Measurements from ENCODE around the gene NFE2L3.

Gene NFE2L3

GRCh38 chr7:26153241-26153822, 1.3 kb downstream of the NFE2L3 start:
- H3K4me3 ChIP-seq (ENCODE audit: low read depth, low read length) = 0 out of 2 replicates have a peak overlapping the region, but pooled peaks have one; percentile 23
- TF ChIP-seq, protein P1, sequence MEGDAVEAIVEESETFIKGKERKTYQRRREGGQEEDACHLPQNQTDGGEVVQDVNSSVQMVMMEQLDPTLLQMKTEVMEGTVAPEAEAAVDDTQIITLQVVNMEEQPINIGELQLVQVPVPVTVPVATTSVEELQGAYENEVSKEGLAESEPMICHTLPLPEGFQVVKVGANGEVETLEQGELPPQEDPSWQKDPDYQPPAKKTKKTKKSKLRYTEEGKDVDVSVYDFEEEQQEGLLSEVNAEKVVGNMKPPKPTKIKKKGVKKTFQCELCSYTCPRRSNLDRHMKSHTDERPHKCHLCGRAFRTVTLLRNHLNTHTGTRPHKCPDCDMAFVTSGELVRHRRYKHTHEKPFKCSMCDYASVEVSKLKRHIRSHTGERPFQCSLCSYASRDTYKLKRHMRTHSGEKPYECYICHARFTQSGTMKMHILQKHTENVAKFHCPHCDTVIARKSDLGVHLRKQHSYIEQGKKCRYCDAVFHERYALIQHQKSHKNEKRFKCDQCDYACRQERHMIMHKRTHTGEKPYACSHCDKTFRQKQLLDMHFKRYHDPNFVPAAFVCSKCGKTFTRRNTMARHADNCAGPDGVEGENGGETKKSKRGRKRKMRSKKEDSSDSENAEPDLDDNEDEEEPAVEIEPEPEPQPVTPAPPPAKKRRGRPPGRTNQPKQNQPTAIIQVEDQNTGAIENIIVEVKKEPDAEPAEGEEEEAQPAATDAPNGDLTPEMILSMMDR (IDR thresholded peaks at IDR 0.05; ENCODE audit: control insufficient read depth, extremely low read depth, insufficient read depth) = no peak
- DNase-seq (ENCODE audit: low read depth) = no peak

- H3K4me3 ChIP-seq (ENCODE audit: low read depth, low read length) = no peak overlapping the region
These were observed 2.1 kb downstream of the NFE2L3 start for GRCh38 chr7:26153823-26154783.

GRCh38 chr7:26155531-26156375, 3.8 kb downstream of the NFE2L3 start:
- TF ChIP-seq, protein P1 (IDR thresholded peaks at IDR 0.05; ENCODE audit: control insufficient read depth, extremely low read depth, insufficient read depth) = no peak
- DNase-seq (ENCODE audit: low read depth) = no peak
- H3K4me3 ChIP-seq (ENCODE audit: low read depth, low read length) = no peak overlapping the region

More at GRCh38 chr7:26153823-26154783, 2.1 kb downstream of the NFE2L3 start:
- TF ChIP-seq, protein P1 (IDR thresholded peaks at IDR 0.05; ENCODE audit: control insufficient read depth, extremely low read depth, insufficient read depth) = no peak
- no peak for DNase-seq (ENCODE audit: low read depth)

- DNase-seq (ENCODE audit: low read depth) = no peak
- H3K4me3 ChIP-seq (ENCODE audit: low read depth, low read length) = no peak overlapping the region
- TF ChIP-seq, protein P1 (IDR thresholded peaks at IDR 0.05; ENCODE audit: control insufficient read depth, extremely low read depth, insufficient read depth) = no peak
These were observed 4.7 kb downstream of the NFE2L3 start for GRCh38 chr7:26156451-26157420.

- TF ChIP-seq, protein P1 (IDR thresholded peaks at IDR 0.05; ENCODE audit: control insufficient read depth, extremely low read depth, insufficient read depth) = no peak
- H3K4me3 ChIP-seq (ENCODE audit: low read depth, low read length) = no peak overlapping the region
- no peak for DNase-seq (ENCODE audit: low read depth)
These were observed 5.6 kb downstream of the NFE2L3 start for GRCh38 chr7:26157520-26158105.

All from LNCaP clone FGC (cell line).